Progenitor cell of endocrine pancreas (in vitro differentiated cells): ENCODE results near the gene OSBPL8. TPM values are rescaled to one million over a fixed set of nuclear protein-coding genes. Genes with fewer than 3 reads are reported as not detected.
"Not testable (repeated sequence)": the region's sequence is repeated elsewhere in the genome, so short reads cannot be mapped to it uniquely, and the experiment has no call there.

Experiments
- DNase-seq: peaks from one replicate; pipeline ENCODE4 v3.0.0; 2021; ENCODE audit warnings: low spot score; ENCODE audit not compliant: unreplicated experiment
- H3K27ac Mint-ChIP-seq: 2 replicates; pipeline ENCODE4 v1.8.0; 2021; ENCODE audit warnings: mild to moderate bottlenecking, moderate library complexity, mixed read lengths
- H3K27me3 Mint-ChIP-seq: 2 replicates; pipeline ENCODE4 v1.8.0; 2021; ENCODE audit warnings: mixed read lengths
- H3K36me3 Mint-ChIP-seq: 2 replicates; pipeline ENCODE4 v1.8.0; 2022; ENCODE audit warnings: mixed read lengths; ENCODE audit not compliant: insufficient read depth
- H3K4me1 Mint-ChIP-seq: 2 replicates; pipeline ENCODE4 v1.8.0; 2021; ENCODE audit warnings: low read depth, mixed read lengths
- H3K4me3 Mint-ChIP-seq: 2 replicates; pipeline ENCODE4 v1.8.0; 2021; ENCODE audit warnings: low read depth, mild to moderate bottlenecking, moderate library complexity, mixed read lengths
- H3K9me3 Mint-ChIP-seq: 2 replicates; pipeline ENCODE4 v1.8.0; 2021; ENCODE audit warnings: low read depth, mixed read lengths
- total RNA-seq: library from RNA; stranded (reverse); gene quantifications from 2 replicates; pipeline ENCODE4 v1.2.1, GENCODE V29; 2021
- TF ChIP-seq, protein P1 (sequence below): fragments of 200-600 bp; sonication (generic); IDR thresholded peaks from one replicate; pipeline ENCODE4 v1.5.0; 2021; ENCODE audit warnings: antibody characterized with exemption, mild to moderate bottlenecking; ENCODE audit not compliant: unreplicated experiment

Gene OSBPL8
- total RNA-seq, 1 donor from 2014 or later: 65.3 TPM

DNA sequence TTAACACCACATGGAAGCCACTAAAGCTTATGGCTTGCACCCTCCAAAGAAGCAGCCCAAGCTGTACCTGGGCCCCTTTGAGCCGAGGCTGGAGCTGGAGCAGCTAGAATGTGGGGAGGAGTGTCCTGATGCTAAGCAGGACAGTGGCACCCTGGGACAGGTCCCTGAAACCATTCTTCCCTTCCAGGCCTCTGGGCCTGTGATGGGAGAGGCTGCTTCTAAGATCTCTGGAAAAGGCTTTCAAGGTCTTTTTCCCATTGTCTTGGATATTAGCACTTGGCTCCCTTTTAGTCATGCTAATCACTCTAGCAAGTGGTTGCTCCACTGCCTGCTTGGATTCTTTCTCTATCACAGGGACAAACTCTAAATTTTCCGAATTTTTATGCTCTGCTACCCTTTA is 40.9 kb downstream of the OSBPL8 start:
- H3K27ac Mint-ChIP-seq: no peak overlapping the region
- peaks cover 17% of the 10 kb centered on the region for H3K9me3 Mint-ChIP-seq
- no peaks in the 10 kb centered on the region for H3K4me1 Mint-ChIP-seq
- TF ChIP-seq, protein P1, sequence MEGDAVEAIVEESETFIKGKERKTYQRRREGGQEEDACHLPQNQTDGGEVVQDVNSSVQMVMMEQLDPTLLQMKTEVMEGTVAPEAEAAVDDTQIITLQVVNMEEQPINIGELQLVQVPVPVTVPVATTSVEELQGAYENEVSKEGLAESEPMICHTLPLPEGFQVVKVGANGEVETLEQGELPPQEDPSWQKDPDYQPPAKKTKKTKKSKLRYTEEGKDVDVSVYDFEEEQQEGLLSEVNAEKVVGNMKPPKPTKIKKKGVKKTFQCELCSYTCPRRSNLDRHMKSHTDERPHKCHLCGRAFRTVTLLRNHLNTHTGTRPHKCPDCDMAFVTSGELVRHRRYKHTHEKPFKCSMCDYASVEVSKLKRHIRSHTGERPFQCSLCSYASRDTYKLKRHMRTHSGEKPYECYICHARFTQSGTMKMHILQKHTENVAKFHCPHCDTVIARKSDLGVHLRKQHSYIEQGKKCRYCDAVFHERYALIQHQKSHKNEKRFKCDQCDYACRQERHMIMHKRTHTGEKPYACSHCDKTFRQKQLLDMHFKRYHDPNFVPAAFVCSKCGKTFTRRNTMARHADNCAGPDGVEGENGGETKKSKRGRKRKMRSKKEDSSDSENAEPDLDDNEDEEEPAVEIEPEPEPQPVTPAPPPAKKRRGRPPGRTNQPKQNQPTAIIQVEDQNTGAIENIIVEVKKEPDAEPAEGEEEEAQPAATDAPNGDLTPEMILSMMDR: no peak
- no peaks in the 10 kb centered on the region for H3K27me3 Mint-ChIP-seq
- DNase-seq: no peak
- no peak overlapping the region for H3K4me3 Mint-ChIP-seq
- H3K36me3 Mint-ChIP-seq: peaks cover 27% of the 10 kb centered on the region

DNA sequence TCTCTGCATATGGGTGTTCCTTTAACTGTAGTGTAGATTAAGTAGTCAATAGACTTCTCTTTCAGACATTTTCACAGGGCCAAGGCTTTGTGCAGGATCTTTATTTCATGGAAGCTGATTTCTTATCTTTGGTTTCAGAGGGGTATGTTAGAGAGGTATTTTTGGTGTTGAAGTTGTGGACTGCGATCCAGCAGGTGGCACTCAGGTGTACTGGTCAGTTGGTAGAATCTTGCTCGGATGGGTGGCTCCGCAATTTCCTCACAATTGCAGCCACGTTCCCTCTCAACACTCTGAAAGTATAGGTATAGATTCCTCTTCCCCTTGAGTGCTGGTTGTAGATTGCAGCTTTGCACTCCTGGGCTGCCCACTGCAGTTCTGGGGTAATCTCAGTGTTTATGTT is 44.3 kb downstream of the OSBPL8 start:
- Mint-ChIP-seq H3K27me3 (no peaks in the 10 kb centered on the region), H3K9me3 (peaks cover 17% of the 10 kb centered on the region), H3K36me3 (peaks cover 21% of the 10 kb centered on the region), H3K27ac (no peak overlapping the region), H3K4me3 (no peak overlapping the region), H3K4me1 (no peaks in the 10 kb centered on the region)
- no peak for DNase-seq
- TF ChIP-seq, protein P1: no peak

DNA sequence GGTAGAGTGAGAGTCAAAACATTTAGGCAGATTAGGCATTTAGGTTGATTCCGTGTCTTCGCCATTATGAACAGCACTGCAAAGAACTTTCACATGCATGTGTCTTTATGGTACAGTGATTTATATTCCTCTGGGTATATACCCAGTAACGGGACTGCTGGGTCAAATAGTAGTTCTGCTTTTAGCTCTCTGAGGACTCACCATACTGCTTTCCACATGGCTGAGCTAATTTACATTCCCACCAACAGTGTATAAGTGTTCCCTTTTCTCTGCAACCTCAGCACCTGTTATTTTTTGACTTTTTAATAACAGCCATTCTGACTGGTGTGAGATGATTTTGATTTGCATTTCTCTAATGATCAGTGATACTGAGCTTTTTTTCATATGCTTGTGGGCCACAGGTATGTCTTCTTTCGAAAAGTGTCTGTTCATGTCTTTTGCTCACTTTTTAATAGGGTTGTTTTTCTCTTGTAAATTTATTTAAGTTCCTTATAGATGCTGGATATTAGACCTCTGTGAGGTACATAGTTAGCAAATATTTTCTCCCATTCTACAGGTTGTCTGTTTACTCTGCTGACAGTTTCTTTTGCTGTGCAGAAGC is 48.4 kb downstream of the OSBPL8 start:
- peaks cover 13% of the 10 kb centered on the region for H3K9me3 Mint-ChIP-seq
- H3K4me3 Mint-ChIP-seq, H3K4me1 Mint-ChIP-seq, H3K27me3 Mint-ChIP-seq, H3K27ac Mint-ChIP-seq, DNase-seq: not testable (repeated sequence)
- H3K36me3 Mint-ChIP-seq: peaks cover 21% of the 10 kb centered on the region

DNA sequence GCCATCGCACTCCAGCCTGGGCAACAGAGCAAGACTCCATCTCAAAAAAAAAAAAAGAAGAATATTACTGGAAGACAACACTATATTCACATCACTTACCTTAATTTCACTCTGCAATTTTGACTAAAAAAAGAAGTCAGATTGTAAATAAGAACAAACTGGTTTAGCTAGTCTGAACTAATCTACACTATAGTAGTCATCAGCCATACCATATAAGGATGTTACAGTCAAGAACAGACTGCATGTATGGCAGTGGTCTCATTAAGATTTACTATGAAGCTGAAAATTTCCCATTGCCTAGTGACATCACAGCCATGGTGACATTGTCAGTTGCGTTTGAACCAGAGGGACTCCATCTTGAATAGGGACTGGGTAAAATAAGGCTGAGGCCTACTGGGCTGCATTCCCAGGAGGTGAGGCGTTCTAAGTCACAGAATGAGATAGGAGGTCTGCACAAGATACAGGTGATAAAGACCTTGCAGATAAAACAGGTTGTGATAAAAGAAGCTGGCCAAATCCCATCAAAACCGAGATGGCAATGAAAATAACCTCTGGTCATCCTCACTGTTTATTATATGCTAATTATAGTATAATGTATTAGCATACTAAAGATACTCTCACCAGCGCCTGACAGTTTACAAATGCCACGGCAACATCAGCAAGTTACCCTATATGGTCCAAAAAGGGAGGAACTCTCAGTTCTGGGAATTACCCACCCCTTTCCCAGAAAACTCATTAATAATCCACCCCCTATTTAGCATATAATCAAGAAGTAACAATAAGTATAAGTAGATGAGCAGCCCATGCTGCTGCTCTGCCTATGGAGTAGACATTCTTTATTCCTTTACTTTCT is 51.2 kb downstream of the OSBPL8 start:
- peaks cover 5% of the 10 kb centered on the region for H3K4me1 Mint-ChIP-seq
- H3K9me3 Mint-ChIP-seq: peaks cover 7% of the 10 kb centered on the region
- no peak for DNase-seq
- H3K4me3 Mint-ChIP-seq: no peak overlapping the region
- H3K27me3 Mint-ChIP-seq: no peaks in the 10 kb centered on the region
- TF ChIP-seq, protein P1: no peak
- no peak overlapping the region for H3K27ac Mint-ChIP-seq
- peaks cover 11% of the 10 kb centered on the region for H3K36me3 Mint-ChIP-seq

DNA sequence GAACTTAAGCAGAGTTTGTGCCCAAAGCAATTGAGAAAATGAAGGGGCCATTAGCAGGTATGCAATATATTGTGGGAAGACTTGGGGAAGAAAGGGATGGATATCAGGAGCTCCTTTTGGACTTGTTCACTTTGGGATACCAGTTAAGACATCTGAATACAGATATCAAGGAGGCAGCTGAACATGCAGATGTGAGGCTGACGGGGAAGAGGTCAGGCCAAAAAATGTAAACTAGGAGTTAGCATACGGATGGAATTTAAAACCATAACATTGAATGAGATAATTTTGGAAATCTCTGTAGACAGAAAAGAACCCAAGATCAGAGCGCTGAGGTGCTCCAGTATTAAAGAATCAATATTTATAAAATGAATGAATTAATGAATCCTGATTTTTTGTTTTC is 53.4 kb downstream of the OSBPL8 start:
- TF ChIP-seq, protein P1: no peak
- H3K4me3 Mint-ChIP-seq: no peak overlapping the region
- H3K4me1 Mint-ChIP-seq: peaks cover 5% of the 10 kb centered on the region
- H3K27me3 Mint-ChIP-seq: no peaks in the 10 kb centered on the region
- DNase-seq: no peak
- peaks cover 6% of the 10 kb centered on the region for H3K9me3 Mint-ChIP-seq
- H3K27ac Mint-ChIP-seq: peak overlapping the region; percentile 35
- peaks cover 13% of the 10 kb centered on the region for H3K36me3 Mint-ChIP-seq
